B cell (primary cell): ENCODE measurements around the gene ATXN3L. TPM values are rescaled to one million over a fixed set of nuclear protein-coding genes. Genes with fewer than 3 reads are reported as not detected.

Source experiments
- ATAC-seq: fragments of 200-7000 bp; cut with Tn5 transposase; one replicate; pipeline ENCODE4 v1.10.0; 2021; ENCODE audit warnings: low read depth, mild to moderate bottlenecking, moderate number of reproducible peaks, moderate library complexity
- CTCF ChIA-PET: fragments of 350-600 bp; sonication (Branson Sonifier 250); formaldehyde crosslinking; loops from one replicate; lab custom pipeline; 2021; ENCODE audit warnings: antibody characterized with exemption, inconsistent platforms; lab: Charles Lee
- POLR2A ChIA-PET: fragments of 350-600 bp; sonication (Branson Sonifier 250); formaldehyde crosslinking; loops from one replicate; lab custom pipeline; 2021; ENCODE audit warnings: antibody characterized with exemption; lab: Charles Lee
- DNase-seq: peaks from one replicate; pipeline ENCODE4 v3.0.0; 2013
- H2AFZ ChIP-seq: 2 replicates; pipeline ENCODE4 v1.6.1; 2012; ENCODE audit warnings: mild to moderate bottlenecking, low read depth, low read length; ENCODE audit not compliant: insufficient read depth, poor library complexity, severe bottlenecking
- H3K27ac ChIP-seq, 2 donors: 1 replicate in 1 of 2; 2 replicates in 1 of 2; pipeline ENCODE4 v1.5.1; 2012 to 2013; ENCODE audit warnings: low read length in 2 of 2, mild to moderate bottlenecking in 2 of 2, moderate library complexity in 1 of 2
- H3K27me3 ChIP-seq, 4 experiments: fragments of 200-600 bp in 1 of 4; sonication (generic) in 1 of 4; replicated peaks in 1 of 4; 1 replicate in 2 of 4; 2 replicates in 2 of 4; pipeline versions ENCODE4 v1.6.1 to v1.7.0; 2013 to 2016; ENCODE audit warnings: low read length in 3 of 4, mild to moderate bottlenecking in 2 of 4, mixed read lengths in 1 of 4, moderate library complexity in 1 of 4; ENCODE audit not compliant: insufficient read depth in 4 of 4, control insufficient read depth in 3 of 4; ENCODE audit errors: control extremely low read depth in 1 of 4
- H3K36me3 ChIP-seq, 2 experiments: replicated peaks in 1 of 2; 1 replicate in 1 of 2; 2 replicates in 1 of 2; pipeline versions ENCODE4 v1.6.1 to v1.7.1; 2013; ENCODE audit warnings: low read length in 1 of 2; ENCODE audit not compliant: insufficient read depth in 2 of 2, control insufficient read depth in 1 of 2; ENCODE audit errors: control extremely low read depth in 1 of 2, extremely low read depth in 1 of 2
- H3K4me1 ChIP-seq, 2 donors: fragments of 200-600 bp in 1 of 2; sonication (generic) in 1 of 2; 1 replicate in 1 of 2; 2 replicates in 1 of 2; pipeline versions ENCODE4 v1.5.1 to v1.6.1; 2013 to 2017; ENCODE audit warnings: low read length in 2 of 2; ENCODE audit not compliant: control insufficient read depth in 2 of 2, insufficient read depth in 2 of 2
- H3K4me2 ChIP-seq: replicated peaks from 2 replicates; pipeline ENCODE3; 2012; ENCODE audit warnings: mild to moderate bottlenecking, low read depth, low read length; ENCODE audit not compliant: poor library complexity, severe bottlenecking
- H3K4me3 ChIP-seq, 5 experiments: fragments of 200-600 bp in 1 of 5; sonication (generic) in 1 of 5; 1 replicate in 3 of 5; 2 replicates in 2 of 5; pipeline versions ENCODE4 v1.5.1 to v1.7.0; 2011 to 2016; ENCODE audit warnings: low read length in 4 of 5, mild to moderate bottlenecking in 4 of 5, low read depth in 2 of 5, control low read depth in 1 of 5, moderate library complexity in 1 of 5; ENCODE audit not compliant: insufficient read depth in 1 of 5; ENCODE audit errors: control extremely low read depth in 1 of 5, extremely low read depth in 1 of 5
- H3K79me2 ChIP-seq: fragments of 200-600 bp; sonication (generic); one replicate; pipeline ENCODE4 v1.6.0; 2016; ENCODE audit warnings: low read length; ENCODE audit not compliant: control insufficient read depth, insufficient read depth
- H3K9ac ChIP-seq: fragments of 200-600 bp; sonication (generic); 2 replicates; pipeline ENCODE4 v1.6.1; 2017; ENCODE audit warnings: mild to moderate bottlenecking, low read length, moderate library complexity
- H3K9me3 ChIP-seq, 3 donors: one replicate each; pipeline versions ENCODE4 v1.6.1 to v1.7.1; 2013; ENCODE audit warnings: low read length in 2 of 3; ENCODE audit not compliant: control insufficient read depth in 2 of 3, insufficient read depth in 1 of 3; ENCODE audit errors: control extremely low read depth in 1 of 3
- H4K20me1 ChIP-seq: 2 replicates; pipeline ENCODE4 v1.6.0; 2012; ENCODE audit warnings: mild to moderate bottlenecking, low read length; ENCODE audit not compliant: insufficient read depth, control insufficient read depth, poor library complexity, severe bottlenecking
- H3K27ac Mint-ChIP-seq: one replicate; pipeline ENCODE4 v1.8.0; 2021; ENCODE audit warnings: mixed read lengths
- H3K27me3 Mint-ChIP-seq: one replicate; pipeline ENCODE4 v1.8.0; 2021; ENCODE audit warnings: mixed read lengths
- H3K4me1 Mint-ChIP-seq: one replicate; pipeline ENCODE4 v1.8.0; 2021; ENCODE audit warnings: mixed read lengths
- H3K4me3 Mint-ChIP-seq: one replicate; pipeline ENCODE4 v1.8.0; 2021; ENCODE audit warnings: mixed read lengths
- H3K9me3 Mint-ChIP-seq: one replicate; pipeline ENCODE4 v1.8.0; 2022; ENCODE audit warnings: mixed read lengths; ENCODE audit not compliant: insufficient read depth
- EZH2 ChIP-seq: IDR thresholded peaks from 2 replicates; pipeline ENCODE4 v1.6.1; 2012; ENCODE audit warnings: borderline replicate concordance, low read depth, mild to moderate bottlenecking, moderate library complexity, low read length; ENCODE audit not compliant: insufficient read depth, poor library complexity, severe bottlenecking
- WGBS: methylation state at CpG from one replicate; pipeline ENCODE4 v1.1.5; 2013; ENCODE audit warnings: missing lambda C conversion rate; ENCODE audit not compliant: insufficient coverage; 5-methylcytosine and 5-hydroxymethylcytosine counted together
- intact Hi-C: fragments of 100-400 bp; cut with micrococcal nuclease; formaldehyde crosslinking; loops from one replicate; pipeline ENCODE4 v1.10.0; 2022
- polyA plus RNA-seq: library from polyadenylated mRNA; depleted of rRNA; stranded (reverse); fragments of >200 nt; gene quantifications from 2 replicates; pipeline ENCODE4 v1.2.3, GENCODE V29; 2012
- total RNA-seq, 2 donors: library from RNA; stranded (reverse); fragments of 120-200 nt in 1 of 2; gene quantifications; 1 replicate in 1 of 2; 2 replicates in 1 of 2; pipeline versions ENCODE4 v1.2.3 to v1.2.4, GENCODE V29; 2013 to 2022
- TF ChIP-seq, protein P1 (sequence below): fragments of 200-600 bp; IDR thresholded peaks from one replicate; pipeline ENCODE4 v1.8.0; 2022; ENCODE audit warnings: antibody characterized with exemption, mild to moderate bottlenecking

ATXN3L gene
- total and polyA plus RNA-seq, 2 donors (not counting 1 experiment from before 2014, with no cell fraction given), result not detected

DNA sequence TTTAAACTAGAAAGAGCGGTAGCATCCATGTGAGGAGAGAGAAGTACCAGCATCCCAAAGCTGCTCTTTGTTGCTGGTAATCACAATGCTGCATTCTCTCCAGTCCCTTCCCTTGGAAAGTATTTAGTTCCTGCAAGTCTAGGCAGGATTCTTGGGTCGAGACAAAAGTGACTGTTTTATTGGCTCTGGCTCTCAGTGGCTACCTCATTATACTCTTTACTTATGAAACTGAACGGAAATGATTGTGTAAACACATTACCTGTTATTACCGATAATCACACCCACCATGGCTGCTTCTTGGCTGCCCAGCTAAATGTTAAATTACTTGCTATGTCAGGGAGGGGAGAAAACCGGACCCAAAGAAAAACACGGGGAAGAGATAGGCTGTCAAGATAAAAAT, 26.2 kb downstream of the ATXN3L start:
- ATAC-seq (no peak), DNase-seq (no peak)
- H2AFZ ChIP-seq, result no peak overlapping the region
- H3K36me3 ChIP-seq, result no peaks in the 10 kb centered on the region
- Mint-ChIP-seq H3K27me3 (no peaks in the 10 kb centered on the region), H3K4me3 (no peak overlapping the region), H3K4me1 (peaks cover 11% of the 10 kb centered on the region), H3K9me3 (no peaks in the 10 kb centered on the region), H3K27ac (no peak overlapping the region)
- 80% methylated on average over 1 of the region's 6 CpGs for WGBS
- H3K9me3 ChIP-seq, result no peaks in the 10 kb centered on the region
- intact Hi-C loops, result no loop called here
- no peak overlapping the region for H3K4me3 ChIP-seq
- H3K4me2 ChIP-seq, result no peak overlapping the region
- no peaks in the 10 kb centered on the region for H3K27me3 ChIP-seq
- H4K20me1 ChIP-seq, result no peaks in the 10 kb centered on the region
- ChIA-PET CTCF (no interaction called here), POLR2A (interaction anchor here (0.6 kb wide), 1 partner anchor 322 kb away, joined by 3 read pairs; no protein-coding TSS in a partner anchor)
- no peak overlapping the region for H3K9ac ChIP-seq
- H3K4me1 ChIP-seq, result peaks cover 5% of the 10 kb centered on the region in 2 donors
- no peaks in the 10 kb centered on the region for H3K79me2 ChIP-seq
- H3K27ac ChIP-seq, result no peak overlapping the region
- no peak for TF ChIP-seq EZH2
- TF ChIP-seq, protein P1, sequence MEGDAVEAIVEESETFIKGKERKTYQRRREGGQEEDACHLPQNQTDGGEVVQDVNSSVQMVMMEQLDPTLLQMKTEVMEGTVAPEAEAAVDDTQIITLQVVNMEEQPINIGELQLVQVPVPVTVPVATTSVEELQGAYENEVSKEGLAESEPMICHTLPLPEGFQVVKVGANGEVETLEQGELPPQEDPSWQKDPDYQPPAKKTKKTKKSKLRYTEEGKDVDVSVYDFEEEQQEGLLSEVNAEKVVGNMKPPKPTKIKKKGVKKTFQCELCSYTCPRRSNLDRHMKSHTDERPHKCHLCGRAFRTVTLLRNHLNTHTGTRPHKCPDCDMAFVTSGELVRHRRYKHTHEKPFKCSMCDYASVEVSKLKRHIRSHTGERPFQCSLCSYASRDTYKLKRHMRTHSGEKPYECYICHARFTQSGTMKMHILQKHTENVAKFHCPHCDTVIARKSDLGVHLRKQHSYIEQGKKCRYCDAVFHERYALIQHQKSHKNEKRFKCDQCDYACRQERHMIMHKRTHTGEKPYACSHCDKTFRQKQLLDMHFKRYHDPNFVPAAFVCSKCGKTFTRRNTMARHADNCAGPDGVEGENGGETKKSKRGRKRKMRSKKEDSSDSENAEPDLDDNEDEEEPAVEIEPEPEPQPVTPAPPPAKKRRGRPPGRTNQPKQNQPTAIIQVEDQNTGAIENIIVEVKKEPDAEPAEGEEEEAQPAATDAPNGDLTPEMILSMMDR, result no peak

DNA sequence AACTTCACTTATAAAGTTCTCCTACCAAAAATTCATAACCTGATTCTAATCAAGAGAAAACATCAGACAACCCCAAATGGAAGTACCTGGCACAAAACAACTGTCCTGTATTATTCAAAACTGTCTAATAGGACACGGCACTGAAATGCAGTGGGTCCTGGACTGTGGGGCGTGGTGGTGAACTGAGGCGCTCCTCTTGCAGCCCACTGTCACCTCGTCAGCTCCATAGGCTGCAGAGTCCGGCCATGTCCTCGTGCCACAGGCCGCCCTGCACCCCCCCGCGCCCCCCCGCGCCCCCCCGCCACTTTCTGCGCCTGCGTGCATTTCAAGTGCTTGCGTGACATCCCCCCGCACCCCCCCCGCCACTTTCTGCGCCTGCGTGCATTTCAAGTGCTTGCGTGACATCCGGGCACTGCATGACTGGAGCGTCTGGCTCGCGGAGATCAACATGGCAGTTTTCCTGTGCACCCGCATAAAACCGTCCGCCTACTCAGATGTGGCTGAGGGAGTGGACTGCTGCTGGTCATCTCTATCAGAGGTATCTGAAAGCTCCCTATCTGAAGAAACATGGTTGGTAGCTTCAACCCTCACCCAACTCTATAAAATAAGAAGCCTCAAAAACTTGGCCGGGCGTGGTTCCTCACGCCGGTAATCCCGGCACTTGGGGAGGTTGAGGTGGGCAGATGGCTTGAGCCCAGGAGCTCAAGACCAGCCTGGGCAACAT, 28.8 kb downstream of the ATXN3L start:
- intact Hi-C loops, result no loop called here
- no peaks in the 10 kb centered on the region for H3K9me3 Mint-ChIP-seq
- CTCF ChIA-PET, result no interaction called here
- H3K4me1 Mint-ChIP-seq, result peaks cover 4% of the 10 kb centered on the region
- H3K27ac ChIP-seq, result no peak overlapping the region
- H4K20me1 ChIP-seq, result no peaks in the 10 kb centered on the region
- WGBS, result 100% methylated on average over 2 of the region's 32 CpGs
- H3K4me1 ChIP-seq, result no peaks in the 10 kb centered on the region
- no peak overlapping the region for H3K27ac Mint-ChIP-seq
- no peak overlapping the region for H3K4me3 Mint-ChIP-seq
- no peaks in the 10 kb centered on the region for H3K27me3 Mint-ChIP-seq
- no peak for TF ChIP-seq EZH2
- TF ChIP-seq, protein P1, result no peak
- DNase-seq, result no peak
- H3K4me2 ChIP-seq, result no peak overlapping the region
- no peak for ATAC-seq
- no peak overlapping the region for H3K9ac ChIP-seq
- no peaks in the 10 kb centered on the region for H3K36me3 ChIP-seq
- H3K79me2 ChIP-seq, result no peaks in the 10 kb centered on the region
- no peaks in the 10 kb centered on the region for H3K27me3 ChIP-seq
- no peak overlapping the region for H3K4me3 ChIP-seq
- H3K9me3 ChIP-seq, result no peaks in the 10 kb centered on the region
- POLR2A ChIA-PET, result no interaction called here
- no peak overlapping the region for H2AFZ ChIP-seq
